ENCODE measurements around the gene MOB3A. TPM values are rescaled to one million over a fixed set of nuclear protein-coding genes. Genes with fewer than 3 reads are reported as not detected.

MOB3A gene
- total and polyA plus RNA-seq, 2 of the 13 experiments (the other 11 are each of a cell fraction or from before 2014, with no cell fraction given) = 3.5 to 17.8 TPM

DNA sequence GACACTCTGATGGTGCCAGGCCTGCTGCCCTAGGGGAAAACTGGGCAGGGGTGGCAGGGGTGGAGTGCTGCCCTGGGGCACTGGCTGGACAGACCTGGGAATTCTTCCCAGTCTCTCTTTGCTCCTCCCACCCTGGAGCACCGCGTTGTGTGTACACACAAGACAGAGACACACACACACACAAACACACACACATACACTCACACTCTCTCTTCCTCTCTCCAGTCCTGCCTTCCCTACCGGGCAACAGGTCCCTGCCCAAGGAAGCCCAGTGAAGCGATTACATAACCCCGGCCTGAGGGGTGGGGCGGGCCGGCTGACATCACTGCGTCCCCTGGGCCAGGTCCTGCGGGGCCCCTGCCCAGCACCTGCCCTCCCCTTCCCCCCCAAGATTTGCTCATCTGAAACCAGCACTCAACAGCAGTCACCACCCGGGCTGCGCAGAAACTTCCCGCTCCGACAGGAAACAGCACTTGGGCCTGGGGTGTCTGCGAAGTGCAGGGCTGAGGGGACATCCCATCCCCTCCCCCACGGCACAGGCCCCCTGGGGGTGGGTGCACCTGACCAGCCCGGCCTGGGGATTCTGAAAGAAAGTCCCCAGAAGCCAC is 46.3 kb downstream of the MOB3A start (continued):
- TF ChIP-seq, protein P1, sequence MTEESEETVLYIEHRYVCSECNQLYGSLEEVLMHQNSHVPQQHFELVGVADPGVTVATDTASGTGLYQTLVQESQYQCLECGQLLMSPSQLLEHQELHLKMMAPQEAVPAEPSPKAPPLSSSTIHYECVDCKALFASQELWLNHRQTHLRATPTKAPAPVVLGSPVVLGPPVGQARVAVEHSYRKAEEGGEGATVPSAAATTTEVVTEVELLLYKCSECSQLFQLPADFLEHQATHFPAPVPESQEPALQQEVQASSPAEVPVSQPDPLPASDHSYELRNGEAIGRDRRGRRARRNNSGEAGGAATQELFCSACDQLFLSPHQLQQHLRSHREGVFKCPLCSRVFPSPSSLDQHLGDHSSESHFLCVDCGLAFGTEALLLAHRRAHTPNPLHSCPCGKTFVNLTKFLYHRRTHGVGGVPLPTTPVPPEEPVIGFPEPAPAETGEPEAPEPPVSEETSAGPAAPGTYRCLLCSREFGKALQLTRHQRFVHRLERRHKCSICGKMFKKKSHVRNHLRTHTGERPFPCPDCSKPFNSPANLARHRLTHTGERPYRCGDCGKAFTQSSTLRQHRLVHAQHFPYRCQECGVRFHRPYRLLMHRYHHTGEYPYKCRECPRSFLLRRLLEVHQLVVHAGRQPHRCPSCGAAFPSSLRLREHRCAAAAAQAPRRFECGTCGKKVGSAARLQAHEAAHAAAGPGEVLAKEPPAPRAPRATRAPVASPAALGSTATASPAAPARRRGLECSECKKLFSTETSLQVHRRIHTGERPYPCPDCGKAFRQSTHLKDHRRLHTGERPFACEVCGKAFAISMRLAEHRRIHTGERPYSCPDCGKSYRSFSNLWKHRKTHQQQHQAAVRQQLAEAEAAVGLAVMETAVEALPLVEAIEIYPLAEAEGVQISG (CRISPR knock-in tag; IDR thresholded peaks at IDR 0.05) = peak; percentile 57
- peak; percentile 25; the same call in 1 of the 2 replicates for TF ChIP-seq KAT8 (CRISPR knock-in tag; IDR thresholded peaks at IDR 0.05)
- peak; percentile 49; the same call in 1 of the 2 replicates for TF ChIP-seq ZNF788 (CRISPR knock-in tag; IDR thresholded peaks at IDR 0.05; ENCODE audit: borderline replicate concordance)
- TF ChIP-seq, protein P2, sequence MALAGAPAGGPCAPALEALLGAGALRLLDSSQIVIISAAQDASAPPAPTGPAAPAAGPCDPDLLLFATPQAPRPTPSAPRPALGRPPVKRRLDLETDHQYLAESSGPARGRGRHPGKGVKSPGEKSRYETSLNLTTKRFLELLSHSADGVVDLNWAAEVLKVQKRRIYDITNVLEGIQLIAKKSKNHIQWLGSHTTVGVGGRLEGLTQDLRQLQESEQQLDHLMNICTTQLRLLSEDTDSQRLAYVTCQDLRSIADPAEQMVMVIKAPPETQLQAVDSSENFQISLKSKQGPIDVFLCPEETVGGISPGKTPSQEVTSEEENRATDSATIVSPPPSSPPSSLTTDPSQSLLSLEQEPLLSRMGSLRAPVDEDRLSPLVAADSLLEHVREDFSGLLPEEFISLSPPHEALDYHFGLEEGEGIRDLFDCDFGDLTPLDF (CRISPR knock-in tag; IDR thresholded peaks at IDR 0.05) = no peak
- no peak for TF ChIP-seq NCOR1 (IDR thresholded peaks at IDR 0.05; ENCODE audit: borderline replicate concordance, low read length)
- TF ChIP-seq CEBPG (CRISPR knock-in tag; IDR thresholded peaks at IDR 0.05) = peak; percentile 74
- TF ChIP-seq XRCC5 (optimal IDR thresholded peaks at IDR 0.05; ENCODE audit: low read length) = peak; percentile 63
- TF ChIP-seq, protein P3, sequence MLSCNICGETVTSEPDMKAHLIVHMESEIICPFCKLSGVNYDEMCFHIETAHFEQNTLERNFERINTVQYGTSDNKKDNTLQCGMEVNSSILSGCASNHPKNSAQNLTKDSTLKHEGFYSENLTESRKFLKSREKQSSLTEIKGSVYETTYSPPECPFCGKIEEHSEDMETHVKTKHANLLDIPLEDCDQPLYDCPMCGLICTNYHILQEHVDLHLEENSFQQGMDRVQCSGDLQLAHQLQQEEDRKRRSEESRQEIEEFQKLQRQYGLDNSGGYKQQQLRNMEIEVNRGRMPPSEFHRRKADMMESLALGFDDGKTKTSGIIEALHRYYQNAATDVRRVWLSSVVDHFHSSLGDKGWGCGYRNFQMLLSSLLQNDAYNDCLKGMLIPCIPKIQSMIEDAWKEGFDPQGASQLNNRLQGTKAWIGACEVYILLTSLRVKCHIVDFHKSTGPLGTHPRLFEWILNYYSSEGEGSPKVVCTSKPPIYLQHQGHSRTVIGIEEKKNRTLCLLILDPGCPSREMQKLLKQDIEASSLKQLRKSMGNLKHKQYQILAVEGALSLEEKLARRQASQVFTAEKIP (CRISPR knock-in tag; IDR thresholded peaks at IDR 0.05; ENCODE audit: borderline replicate concordance) = no peak
- no peak; the same call in 1 of the 2 replicates for TF ChIP-seq GATAD1 (CRISPR knock-in tag; IDR thresholded peaks at IDR 0.05)
- no peak for TF ChIP-seq SOX6 (IDR thresholded peaks at IDR 0.05)
- peak; percentile 53 for TF ChIP-seq SOX6 (CRISPR knock-in tag; IDR thresholded peaks at IDR 0.05)
- TF ChIP-seq, protein P4, sequence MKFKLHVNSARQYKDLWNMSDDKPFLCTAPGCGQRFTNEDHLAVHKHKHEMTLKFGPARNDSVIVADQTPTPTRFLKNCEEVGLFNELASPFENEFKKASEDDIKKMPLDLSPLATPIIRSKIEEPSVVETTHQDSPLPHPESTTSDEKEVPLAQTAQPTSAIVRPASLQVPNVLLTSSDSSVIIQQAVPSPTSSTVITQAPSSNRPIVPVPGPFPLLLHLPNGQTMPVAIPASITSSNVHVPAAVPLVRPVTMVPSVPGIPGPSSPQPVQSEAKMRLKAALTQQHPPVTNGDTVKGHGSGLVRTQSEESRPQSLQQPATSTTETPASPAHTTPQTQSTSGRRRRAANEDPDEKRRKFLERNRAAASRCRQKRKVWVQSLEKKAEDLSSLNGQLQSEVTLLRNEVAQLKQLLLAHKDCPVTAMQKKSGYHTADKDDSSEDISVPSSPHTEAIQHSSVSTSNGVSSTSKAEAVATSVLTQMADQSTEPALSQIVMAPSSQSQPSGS (CRISPR knock-in tag; IDR thresholded peaks at IDR 0.05) = peak; percentile 77; the same call in 1 of the 2 replicates
- TF ChIP-seq ETV5 (CRISPR knock-in tag; IDR thresholded peaks at IDR 0.05; ENCODE audit: borderline replicate concordance) = peak; percentile 17; the same call in 1 of the 2 replicates
- TF ChIP-seq HMG20B (CRISPR knock-in tag; conservative IDR thresholded peaks at IDR 0.05) = 0 out of 2 replicates have a peak, but pooled peaks have one; percentile 32
- TF ChIP-seq, protein P5, sequence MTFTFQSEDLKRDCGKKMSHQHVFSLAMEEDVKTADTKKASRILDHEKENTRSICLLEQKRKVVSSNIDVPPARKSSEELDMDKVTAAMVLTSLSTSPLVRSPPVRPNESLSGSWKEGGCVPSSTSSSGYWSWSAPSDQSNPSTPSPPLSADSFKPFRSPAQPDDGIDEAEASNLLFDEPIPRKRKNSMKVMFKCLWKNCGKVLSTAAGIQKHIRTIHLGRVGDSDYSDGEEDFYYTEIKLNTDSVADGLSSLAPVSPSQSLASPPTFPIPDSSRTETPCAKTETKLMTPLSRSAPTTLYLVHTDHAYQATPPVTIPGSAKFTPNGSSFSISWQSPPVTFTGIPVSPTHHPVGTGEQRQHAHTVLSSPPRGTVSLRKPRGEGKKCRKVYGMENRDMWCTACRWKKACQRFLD (CRISPR knock-in tag; IDR thresholded peaks at IDR 0.05; ENCODE audit: borderline replicate concordance) = no peak
- no peak for TF ChIP-seq ZNF260 (CRISPR knock-in tag; IDR thresholded peaks at IDR 0.05; ENCODE audit: borderline replicate concordance, low read depth)
- peak; percentile 26 for TF ChIP-seq HNRNPLL (IDR thresholded peaks at IDR 0.05; ENCODE audit: low read depth, low read length, poor library complexity, severe bottlenecking)
- TF ChIP-seq SETDB1 (CRISPR knock-in tag; IDR thresholded peaks at IDR 0.05; ENCODE audit: borderline replicate concordance) = no peak

Measured in HepG2 (cell line).